ENCODE data around the gene SLIT3.

DNA sequence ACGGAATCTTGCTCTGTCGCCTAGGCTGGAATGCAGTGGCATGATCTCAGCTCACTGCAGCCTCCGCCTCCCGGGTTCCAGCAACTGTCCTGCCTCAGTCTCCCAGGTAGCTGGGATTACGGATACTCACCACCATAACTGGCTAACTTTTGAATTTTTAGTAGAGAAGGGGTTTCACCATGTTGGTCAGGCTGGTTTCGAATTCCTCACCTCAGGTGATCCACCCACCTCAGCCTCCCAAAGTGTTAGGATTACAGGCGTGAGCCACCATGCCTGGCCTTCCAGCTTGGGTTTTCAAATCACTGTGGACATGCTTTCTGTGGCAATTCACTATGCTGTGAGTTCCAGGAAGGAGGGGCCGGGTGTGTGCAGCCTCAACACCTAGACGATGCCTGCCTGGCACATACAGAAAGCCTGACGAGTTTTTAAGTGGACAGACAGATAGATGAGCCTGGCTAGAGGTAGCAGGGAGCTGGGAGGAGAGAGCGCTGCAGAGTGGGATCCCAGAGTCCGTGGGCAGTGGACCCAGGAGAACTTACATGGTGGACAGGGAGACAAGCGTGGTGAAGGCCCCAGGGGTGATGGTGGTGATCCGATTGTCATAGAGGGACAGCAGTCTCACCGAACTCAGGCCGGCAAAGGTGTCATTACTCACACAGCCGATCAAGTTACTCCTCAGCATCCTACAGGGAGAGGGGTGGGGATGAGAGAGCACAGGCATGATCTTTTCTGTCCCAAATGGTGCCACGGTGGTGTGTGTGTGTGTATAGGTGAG is 548.3 kb downstream of the SLIT3 start:
- TF ChIP-seq CTCF (IDR thresholded peaks at IDR 0.05) = no peak
- TF ChIP-seq POLR2A (IDR thresholded peaks at IDR 0.05) = no peak
